CD4-positive, alpha-beta T cell treated with Interleukin-1 beta for 1 hour (primary cell): ENCODE measurements around the gene MYPOP.
A peak's percentile ranks its signal among the peaks of the same experiment; 100 is the strongest.
"Not testable (repeated sequence)": the region's sequence is repeated elsewhere in the genome, so short reads cannot be mapped to it uniquely, and the experiment has no call there.

Experiments used
- DNase-seq, 2 donors: peaks; one replicate each; pipeline ENCODE4 v3.0.0-alpha.2; 2020 to 2022

Gene MYPOP

GRCh38 chr19:45905011-45905410 lies 2.6 kb upstream of the MYPOP start:
- DNase-seq = no peak

GRCh38 chr19:45902651-45903625 lies 525 bp upstream of the MYPOP start:
- DNase-seq = peak; percentile 99

- DNase-seq = peak; percentile 36 to 49
Observed at GRCh38 chr19:45901432-45901911, 941 bp downstream of the MYPOP start.

DNA sequence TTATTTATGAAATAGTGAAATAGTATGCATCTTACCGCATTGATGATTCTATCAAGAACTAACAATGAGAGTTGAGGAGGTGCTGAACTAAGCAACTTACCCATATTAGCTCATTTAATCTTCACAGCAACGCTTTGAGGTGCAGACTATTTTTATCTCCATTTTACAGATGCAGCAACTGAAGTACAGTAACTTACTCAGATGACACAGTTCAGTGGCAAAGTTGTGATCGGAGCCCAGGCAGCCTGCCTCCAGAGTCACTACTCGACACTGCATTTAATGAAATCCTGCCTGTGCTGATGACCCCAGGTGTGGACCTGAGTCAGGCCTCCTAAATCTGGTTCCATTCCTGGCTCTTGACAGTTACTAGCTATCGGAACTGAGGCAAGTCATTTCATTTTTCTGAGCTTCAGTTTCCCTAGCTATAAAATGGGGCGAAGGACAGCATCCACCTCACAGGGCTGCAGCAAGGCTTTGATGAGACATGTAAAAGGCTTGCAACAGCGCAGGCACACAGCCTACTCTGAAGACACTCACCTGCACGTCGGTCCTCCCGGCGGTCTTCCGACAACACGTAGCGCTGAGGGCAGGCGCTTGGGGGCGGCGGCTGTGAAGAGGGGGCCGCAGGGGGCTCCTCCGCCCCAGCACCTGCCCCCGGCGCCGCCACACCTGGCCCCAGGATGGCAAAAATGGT lies 1.5 kb downstream of the MYPOP start:
- no peak for DNase-seq

DNA sequence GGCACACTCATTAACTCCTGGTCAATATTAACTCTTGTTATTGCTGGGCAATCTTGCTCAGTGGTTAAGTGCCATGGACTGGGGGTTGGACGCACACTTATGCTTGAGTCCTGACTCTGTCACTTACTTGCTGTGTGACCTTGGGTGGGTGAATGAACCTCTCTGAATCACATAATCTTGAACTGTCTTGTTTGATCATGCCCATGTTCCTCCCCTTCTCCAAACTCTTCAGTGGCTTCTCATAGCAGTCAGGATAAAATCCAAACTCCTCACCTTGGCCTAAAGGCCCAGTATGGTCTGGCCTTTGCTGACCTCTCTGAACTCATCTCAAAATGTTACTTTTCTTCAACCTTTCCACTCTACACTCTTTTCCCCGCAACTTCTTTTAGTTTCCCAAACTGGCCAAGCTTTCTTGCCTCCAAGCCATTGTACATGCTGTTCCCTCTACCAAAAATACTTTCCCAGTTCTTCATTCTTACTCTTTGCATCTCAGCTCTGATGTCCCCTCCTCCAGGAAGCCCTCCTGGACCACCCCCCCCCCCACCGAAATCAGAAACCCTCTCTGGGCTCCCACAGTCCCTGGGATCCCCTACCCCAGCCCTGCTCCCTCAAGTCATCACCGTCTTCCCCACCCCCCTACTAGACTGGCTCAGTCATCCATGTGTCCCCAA lies 2.4 kb downstream of the MYPOP start:
- DNase-seq = no peak

DNA sequence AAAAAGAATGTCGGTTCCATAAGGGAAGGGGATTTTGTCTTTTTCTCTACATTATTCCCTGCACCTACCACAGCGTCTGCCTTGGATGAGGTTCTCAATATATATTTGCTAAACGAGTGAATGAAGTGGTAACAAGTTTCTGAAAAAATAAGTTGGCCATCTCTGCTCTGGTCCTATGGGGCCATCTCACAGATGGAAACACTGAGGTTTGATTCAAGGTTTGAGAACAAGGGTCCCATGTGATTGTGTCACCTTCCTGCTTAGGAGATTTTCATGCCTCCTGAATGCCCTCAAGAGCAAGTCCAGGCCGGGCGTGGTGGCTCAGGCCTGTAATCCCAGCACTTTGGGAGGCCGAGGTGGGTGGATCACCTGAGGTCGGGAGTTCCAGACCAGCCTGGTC lies 3.2 kb downstream of the MYPOP start:
- DNase-seq = no peak

- DNase-seq = no peak
Observed at GRCh38 chr19:45897261-45897812, 5.1 kb downstream of the MYPOP start.

GRCh38 chr19:45895983-45896599 lies 6.3 kb downstream of the MYPOP start:
- not testable (repeated sequence) for DNase-seq

- no peak for DNase-seq
Observed at GRCh38 chr19:45895519-45895972, 6.9 kb downstream of the MYPOP start.

GRCh38 chr19:45890877-45891276 lies 11.5 kb downstream of the MYPOP start:
- no peak for DNase-seq

DNA sequence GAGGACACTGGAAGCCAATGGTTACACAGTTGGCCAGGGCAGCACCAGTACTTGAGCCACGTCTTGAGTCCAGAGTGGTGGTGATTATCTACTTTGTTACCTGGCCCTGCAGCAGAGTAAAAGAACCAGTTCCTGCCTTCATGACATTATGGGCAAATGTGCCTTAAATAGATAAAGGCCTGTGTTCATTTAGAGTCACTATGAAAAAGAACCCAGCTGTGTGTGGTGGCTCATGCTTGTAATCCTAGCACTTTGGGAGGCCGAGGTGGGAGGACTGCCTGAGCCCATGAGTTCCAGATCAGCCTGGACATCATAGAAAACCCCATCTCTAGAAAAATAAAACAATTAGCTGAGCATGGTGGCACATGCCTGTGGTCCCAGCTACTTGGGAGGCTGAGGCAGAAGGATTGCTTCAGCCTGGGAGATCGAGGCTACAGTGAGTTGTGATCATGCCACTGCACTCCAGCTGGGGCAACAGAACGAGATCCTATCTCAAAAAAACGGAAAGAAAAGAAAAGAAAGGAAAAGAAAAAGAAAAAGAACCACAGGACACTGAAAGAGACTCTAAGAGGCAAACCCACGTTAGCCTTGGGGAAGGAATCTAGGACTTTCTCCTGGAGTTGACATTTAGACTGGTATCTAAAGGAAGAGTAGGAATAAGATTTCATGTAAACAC lies 13.1 kb downstream of the MYPOP start:
- no peak for DNase-seq

DNA sequence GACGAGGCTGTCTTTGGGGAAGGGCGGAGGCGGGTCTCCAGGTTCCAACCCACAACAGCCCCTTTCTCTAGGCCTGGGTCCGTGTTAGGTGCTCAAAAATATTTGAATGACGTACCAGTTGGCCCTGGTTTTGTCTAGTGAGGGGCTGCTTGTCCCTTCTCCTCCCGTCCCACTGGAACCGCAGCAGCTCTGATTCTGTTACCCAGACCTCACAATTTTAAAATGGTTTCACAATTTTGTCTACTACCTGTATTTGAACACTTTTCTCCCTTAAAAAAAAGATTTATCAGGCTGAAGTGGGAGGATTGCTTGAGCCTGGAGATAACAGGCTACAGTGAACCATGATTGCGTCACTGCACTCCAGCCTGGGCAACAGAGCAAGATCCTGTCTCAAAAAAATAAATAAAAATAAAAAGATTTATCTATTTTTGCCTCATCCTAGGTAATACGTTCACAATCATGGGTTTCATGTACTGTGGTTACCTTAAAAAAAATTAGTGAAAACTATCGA lies 15.2 kb downstream of the MYPOP start:
- DNase-seq = no peak

DNA sequence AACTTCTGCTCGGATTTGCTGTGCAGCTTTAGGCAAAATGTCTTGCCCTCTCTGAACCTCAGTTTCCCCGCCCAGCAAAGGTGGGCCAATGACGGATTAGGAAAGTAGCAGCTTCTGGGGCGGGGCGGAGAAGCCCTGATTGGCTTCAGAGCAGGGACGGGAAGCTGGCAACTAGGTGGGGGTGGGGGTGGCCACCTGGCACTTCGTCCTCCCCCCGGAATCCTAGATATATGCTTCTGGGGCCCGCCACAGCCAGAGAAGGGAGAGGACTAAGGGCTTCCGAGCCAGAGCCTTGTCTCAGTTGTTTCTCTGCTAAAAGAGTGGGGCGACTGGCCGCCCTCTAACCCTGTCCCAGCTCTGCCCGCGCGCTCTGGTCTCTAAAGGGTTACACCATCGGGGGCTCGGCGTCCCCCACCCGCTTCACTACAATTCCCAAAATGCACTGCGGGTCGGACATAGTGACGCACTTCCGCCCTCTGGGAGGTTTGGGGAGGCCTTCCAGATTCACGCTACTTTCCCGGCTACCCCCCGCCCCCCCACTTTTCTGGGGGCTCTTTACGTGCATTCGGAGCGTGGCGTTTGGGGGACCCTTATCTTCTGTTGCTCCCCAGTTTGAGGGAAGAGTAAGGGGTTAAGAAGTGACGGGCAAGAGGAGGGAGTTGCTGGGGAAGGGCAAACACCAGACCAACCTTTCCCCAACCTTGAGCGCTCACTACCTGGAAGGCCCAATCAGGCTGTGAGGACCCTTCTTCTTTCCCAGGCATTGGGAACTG lies 15.8 kb downstream of the MYPOP start:
- DNase-seq = peak; percentile 91 to 93

- DNase-seq = peak; percentile 91 to 92
Observed at GRCh38 chr19:45885556-45886426, 16.6 kb downstream of the MYPOP start, which contains the start of gene IRF2BP1. Gene IRF2BP1 (minus strand): TSS chr19:45886141. CDS start chr19:45885774, 367 bp downstream.

GRCh38 chr19:45884682-45885555 lies 17.5 kb downstream of the MYPOP start:
- DNase-seq = no peak

DNA sequence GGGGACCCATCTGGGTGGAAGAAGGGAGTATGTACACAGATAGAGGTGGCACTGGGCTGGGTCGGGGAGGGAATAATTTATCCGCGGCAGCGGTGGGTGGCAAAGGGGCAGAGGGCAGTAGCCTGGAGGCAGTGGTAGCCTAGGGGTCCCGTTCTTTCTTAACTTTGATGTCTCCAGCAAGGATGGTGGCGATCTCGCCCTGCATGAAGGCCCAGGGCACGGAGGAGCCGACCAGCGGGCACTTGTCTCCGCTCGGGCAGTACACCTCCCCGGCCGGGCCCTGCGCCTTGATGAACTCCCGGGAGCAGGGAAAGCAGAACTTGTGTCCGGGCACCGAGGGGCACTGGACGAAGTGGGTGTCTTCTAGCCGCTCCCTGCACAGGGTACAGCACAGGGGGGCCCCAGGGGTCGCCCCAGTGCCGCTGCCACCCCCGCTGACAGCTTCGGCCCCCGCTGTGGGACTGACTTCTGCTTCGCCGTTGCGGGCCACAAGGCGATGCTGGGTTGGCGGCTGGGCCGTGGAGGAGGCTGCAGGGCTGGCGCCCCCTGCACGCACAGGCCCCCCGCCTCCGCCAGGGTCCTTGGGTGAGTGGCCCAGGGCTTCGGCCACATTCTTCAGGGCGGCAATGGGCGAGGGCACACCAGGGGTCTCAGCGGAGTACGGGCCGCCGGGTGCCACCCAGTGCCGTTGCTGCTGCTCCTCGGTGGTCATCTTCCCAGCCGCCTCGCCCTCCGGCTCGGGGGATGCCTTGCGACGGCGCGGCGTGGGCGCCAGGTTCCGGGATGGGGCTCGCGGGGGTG lies 18.3 kb downstream of the MYPOP start:
- no peak for DNase-seq

GRCh38 chr19:45883586-45883880 lies 18.9 kb downstream of the MYPOP start:
- DNase-seq = no peak
